Measurements from ENCODE around the gene CORO1C.
A peak's percentile ranks its signal among the peaks of the same experiment; 100 is the strongest.

Gene CORO1C

GRCh38 chr12:108599948-108600701 is 131.2 kb downstream of the CORO1C start:
- H3K36me3 Mint-ChIP-seq (ENCODE audit: low read depth), result no peaks in the 10 kb centered on the region
- H3K4me1 Mint-ChIP-seq, result peaks cover 50% of the 10 kb centered on the region
- TF ChIP-seq, protein P1, sequence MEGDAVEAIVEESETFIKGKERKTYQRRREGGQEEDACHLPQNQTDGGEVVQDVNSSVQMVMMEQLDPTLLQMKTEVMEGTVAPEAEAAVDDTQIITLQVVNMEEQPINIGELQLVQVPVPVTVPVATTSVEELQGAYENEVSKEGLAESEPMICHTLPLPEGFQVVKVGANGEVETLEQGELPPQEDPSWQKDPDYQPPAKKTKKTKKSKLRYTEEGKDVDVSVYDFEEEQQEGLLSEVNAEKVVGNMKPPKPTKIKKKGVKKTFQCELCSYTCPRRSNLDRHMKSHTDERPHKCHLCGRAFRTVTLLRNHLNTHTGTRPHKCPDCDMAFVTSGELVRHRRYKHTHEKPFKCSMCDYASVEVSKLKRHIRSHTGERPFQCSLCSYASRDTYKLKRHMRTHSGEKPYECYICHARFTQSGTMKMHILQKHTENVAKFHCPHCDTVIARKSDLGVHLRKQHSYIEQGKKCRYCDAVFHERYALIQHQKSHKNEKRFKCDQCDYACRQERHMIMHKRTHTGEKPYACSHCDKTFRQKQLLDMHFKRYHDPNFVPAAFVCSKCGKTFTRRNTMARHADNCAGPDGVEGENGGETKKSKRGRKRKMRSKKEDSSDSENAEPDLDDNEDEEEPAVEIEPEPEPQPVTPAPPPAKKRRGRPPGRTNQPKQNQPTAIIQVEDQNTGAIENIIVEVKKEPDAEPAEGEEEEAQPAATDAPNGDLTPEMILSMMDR (IDR thresholded peaks at IDR 0.05), result no peak
- DNase-seq, result no peak
- H3K27me3 Mint-ChIP-seq (ENCODE audit: low read depth, poor library complexity), result peaks cover 3% of the 10 kb centered on the region
- H3K27ac Mint-ChIP-seq, result no peak overlapping the region
- H3K4me3 Mint-ChIP-seq, result no peak overlapping the region
- no peaks in the 10 kb centered on the region for H3K9me3 Mint-ChIP-seq

DNA sequence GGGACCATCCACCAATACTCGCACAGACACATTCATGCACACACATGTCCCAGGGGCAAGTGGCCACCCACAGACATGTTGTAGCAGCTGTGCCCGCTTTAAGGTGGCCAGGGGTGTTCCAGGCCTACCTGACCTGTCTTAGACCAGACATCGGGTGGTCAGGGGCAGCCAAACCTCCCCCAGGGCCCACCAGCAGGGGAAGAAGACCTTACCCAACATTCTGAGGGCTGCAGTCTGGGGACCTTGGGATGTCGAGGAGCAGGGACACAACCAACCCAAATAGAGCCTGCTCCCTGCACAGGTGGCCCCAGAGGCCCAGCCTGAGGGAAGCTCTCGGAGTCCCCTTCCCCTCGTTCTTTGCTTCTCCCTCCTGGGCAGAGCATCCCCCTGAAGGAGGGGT is 131.8 kb downstream of the CORO1C start:
- H3K4me3 Mint-ChIP-seq, result no peak overlapping the region
- no peaks in the 10 kb centered on the region for H3K27me3 Mint-ChIP-seq (ENCODE audit: low read depth, poor library complexity)
- H3K36me3 Mint-ChIP-seq (ENCODE audit: low read depth), result no peaks in the 10 kb centered on the region
- TF ChIP-seq, protein P1 (IDR thresholded peaks at IDR 0.05), result no peak
- H3K4me1 Mint-ChIP-seq, result peaks cover 44% of the 10 kb centered on the region
- H3K9me3 Mint-ChIP-seq, result no peaks in the 10 kb centered on the region
- no peak for DNase-seq
- no peak overlapping the region for H3K27ac Mint-ChIP-seq

DNA sequence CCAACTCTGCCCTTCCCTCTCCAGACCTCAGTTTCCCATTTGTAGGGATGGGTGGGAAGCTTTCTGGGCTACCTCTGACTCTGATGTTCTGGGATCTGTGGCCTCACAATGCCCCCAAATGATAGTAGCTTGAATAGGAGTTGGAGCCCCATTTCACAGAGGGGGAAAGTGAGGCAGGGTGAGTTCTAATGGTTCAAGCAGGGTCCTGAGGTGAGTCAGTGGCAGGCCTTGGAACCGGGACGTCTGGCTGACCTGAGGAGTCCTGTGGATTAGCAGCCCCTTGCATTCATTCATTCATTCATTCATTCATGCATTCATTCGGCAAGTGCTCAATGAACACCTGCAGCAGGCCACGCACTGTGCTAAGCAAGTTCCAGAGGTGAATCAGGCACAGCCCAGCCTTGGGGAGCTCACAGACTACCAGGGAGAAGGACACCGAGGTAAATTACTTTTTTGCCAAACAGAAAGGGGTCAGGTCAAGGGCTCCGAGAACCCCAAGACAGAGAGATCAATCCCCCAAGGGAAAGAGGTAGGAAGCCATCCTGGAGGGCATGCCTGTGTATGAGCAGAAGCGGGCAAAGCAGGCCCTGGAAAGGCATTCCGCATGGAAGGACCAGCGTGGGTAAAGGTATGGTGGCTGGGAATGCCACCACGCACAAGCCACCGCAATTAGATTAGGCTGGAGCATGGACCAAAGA is 132.6 kb downstream of the CORO1C start:
- no peak for DNase-seq
- Mint-ChIP-seq H3K4me3 (no peak overlapping the region), H3K9me3 (no peaks in the 10 kb centered on the region), H3K27me3 (ENCODE audit: low read depth, poor library complexity) (no peaks in the 10 kb centered on the region), H3K4me1 (peaks cover 36% of the 10 kb centered on the region), H3K27ac (peak overlapping the region; percentile 17), H3K36me3 (ENCODE audit: low read depth) (no peaks in the 10 kb centered on the region)
- TF ChIP-seq, protein P1 (IDR thresholded peaks at IDR 0.05), result no peak

DNA sequence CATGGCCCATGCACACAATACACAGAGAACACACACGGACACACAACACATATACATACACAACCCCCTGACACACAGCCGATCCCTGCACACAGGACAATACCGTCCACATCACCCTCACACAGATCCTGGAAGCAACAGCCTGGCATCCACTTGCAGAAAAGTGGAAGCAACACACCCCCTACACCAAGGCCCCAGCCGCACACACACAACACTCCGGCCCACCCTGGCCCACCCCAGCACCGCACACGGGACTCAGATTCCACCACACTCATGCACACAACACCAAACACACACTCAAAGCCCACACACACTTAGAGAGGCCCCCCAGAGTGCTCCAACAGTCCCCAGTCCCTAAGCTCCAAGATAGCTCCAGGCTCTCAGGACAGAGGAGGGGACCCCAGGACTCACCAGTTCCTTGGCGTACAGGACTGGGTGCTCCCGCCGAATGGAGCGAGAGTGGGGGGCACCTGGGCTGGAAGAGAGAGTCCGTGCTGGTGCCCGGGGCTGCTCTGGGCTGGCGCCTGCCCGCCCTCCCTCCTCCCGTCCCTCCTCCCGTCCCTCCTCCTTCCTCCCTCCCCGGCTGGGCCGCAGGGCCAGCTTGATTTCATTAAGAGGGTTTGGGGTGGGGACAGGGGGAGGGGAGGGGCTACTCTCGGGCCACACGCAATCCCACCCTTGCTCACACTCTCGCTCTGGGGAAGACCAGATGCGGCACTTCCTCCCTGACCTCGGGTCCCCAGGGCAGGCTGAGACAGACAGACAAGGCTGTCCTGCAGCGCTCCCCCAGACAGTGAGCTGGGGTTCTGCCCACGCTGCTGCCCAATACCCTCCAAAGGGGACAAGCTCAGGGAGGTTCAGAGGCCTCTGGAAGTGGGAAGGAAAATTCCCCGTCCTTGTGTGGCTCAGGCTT is 133.5 kb downstream of the CORO1C start, which contains the start of gene TMEM119:
Gene TMEM119, minus strand, starts transcription at position 526 of the 913 bp plus-strand sequence. CDS start 5,701 bp downstream, outside the sequence.
- no peaks in the 10 kb centered on the region for H3K27me3 Mint-ChIP-seq (ENCODE audit: low read depth, poor library complexity)
- peak; percentile 47 for DNase-seq
- peak within 1 kb of the TSS; percentile 70 for H3K4me3 Mint-ChIP-seq
- TF ChIP-seq, protein P1 (IDR thresholded peaks at IDR 0.05), result no peak
- H3K36me3 Mint-ChIP-seq (ENCODE audit: low read depth), result no peaks in the 10 kb centered on the region
- no peak within 1 kb of the TSS for H3K27ac Mint-ChIP-seq
- H3K9me3 Mint-ChIP-seq, result no peaks in the 10 kb centered on the region
- H3K4me1 Mint-ChIP-seq, result peaks cover 33% of the 10 kb centered on the region

GRCh38 chr12:108596854-108597558 is 134.3 kb downstream of the CORO1C start:
- H3K4me3 Mint-ChIP-seq, result peak overlapping the region; percentile 70
- no peak for DNase-seq
- no peak overlapping the region for H3K27ac Mint-ChIP-seq
- H3K9me3 Mint-ChIP-seq, result no peaks in the 10 kb centered on the region
- no peaks in the 10 kb centered on the region for H3K27me3 Mint-ChIP-seq (ENCODE audit: low read depth, poor library complexity)
- no peaks in the 10 kb centered on the region for H3K36me3 Mint-ChIP-seq (ENCODE audit: low read depth)
- TF ChIP-seq, protein P1 (IDR thresholded peaks at IDR 0.05), result no peak
- peaks cover 30% of the 10 kb centered on the region for H3K4me1 Mint-ChIP-seq

Data from nephron progenitor cell (in vitro differentiated cells).